ENCODE data around the gene IGFBP2. TPM values are rescaled to one million over a fixed set of nuclear protein-coding genes. Genes with fewer than 3 reads are reported as not detected.

The IGFBP2 gene
- total RNA-seq, 1 donor from 2014 or later, result 2,855 TPM

- Mint-ChIP-seq H3K27ac (ENCODE audit: unreplicated experiment) (peak overlapping the region; percentile 95), H3K9me3 (ENCODE audit: unreplicated experiment) (no peaks in the 10 kb centered on the region), H3K36me3 (ENCODE audit: unreplicated experiment) (peaks cover 51% of the 10 kb centered on the region), H3K27me3 (ENCODE audit: unreplicated experiment) (no peaks in the 10 kb centered on the region), H3K4me1 (ENCODE audit: unreplicated experiment) (peaks cover 93% of the 10 kb centered on the region), H3K4me3 (ENCODE audit: unreplicated experiment) (peak overlapping the region; percentile 52)
- DNase-seq (ENCODE audit: extremely low spot score, unreplicated experiment), result no peak
- TF ChIP-seq CTCF (IDR thresholded peaks at IDR 0.05), result no peak
Measured at GRCh38 chr2:216650626-216651257, 17.5 kb downstream of the IGFBP2 start.

GRCh38 chr2:216651351-216651881 is 18.2 kb downstream of the IGFBP2 start:
- no peak for DNase-seq (ENCODE audit: extremely low spot score, unreplicated experiment)
- no peak for TF ChIP-seq CTCF (IDR thresholded peaks at IDR 0.05)
- no peaks in the 10 kb centered on the region for H3K27me3 Mint-ChIP-seq (ENCODE audit: unreplicated experiment)
- H3K4me1 Mint-ChIP-seq (ENCODE audit: unreplicated experiment), result peaks cover 92% of the 10 kb centered on the region
- no peaks in the 10 kb centered on the region for H3K9me3 Mint-ChIP-seq (ENCODE audit: unreplicated experiment)
- peak overlapping the region; percentile 48 for H3K4me3 Mint-ChIP-seq (ENCODE audit: unreplicated experiment)
- H3K36me3 Mint-ChIP-seq (ENCODE audit: unreplicated experiment), result peaks cover 48% of the 10 kb centered on the region
- peak overlapping the region; percentile 95 for H3K27ac Mint-ChIP-seq (ENCODE audit: unreplicated experiment)

GRCh38 chr2:216652566-216652965 is 19.3 kb downstream of the IGFBP2 start:
- DNase-seq (ENCODE audit: extremely low spot score, unreplicated experiment), result no peak
- peaks cover 95% of the 10 kb centered on the region for H3K4me1 Mint-ChIP-seq (ENCODE audit: unreplicated experiment)
- no peaks in the 10 kb centered on the region for H3K9me3 Mint-ChIP-seq (ENCODE audit: unreplicated experiment)
- H3K27ac Mint-ChIP-seq (ENCODE audit: unreplicated experiment), result peak overlapping the region; percentile 95
- H3K4me3 Mint-ChIP-seq (ENCODE audit: unreplicated experiment), result peak overlapping the region; percentile 11
- peaks cover 51% of the 10 kb centered on the region for H3K36me3 Mint-ChIP-seq (ENCODE audit: unreplicated experiment)
- no peak for TF ChIP-seq CTCF (IDR thresholded peaks at IDR 0.05)
- H3K27me3 Mint-ChIP-seq (ENCODE audit: unreplicated experiment), result no peaks in the 10 kb centered on the region

GRCh38 chr2:216653093-216653799 is 20.0 kb downstream of the IGFBP2 start:
- no peaks in the 10 kb centered on the region for H3K27me3 Mint-ChIP-seq (ENCODE audit: unreplicated experiment)
- no peak for DNase-seq (ENCODE audit: extremely low spot score, unreplicated experiment)
- peaks cover 96% of the 10 kb centered on the region for H3K4me1 Mint-ChIP-seq (ENCODE audit: unreplicated experiment)
- H3K36me3 Mint-ChIP-seq (ENCODE audit: unreplicated experiment), result peaks cover 48% of the 10 kb centered on the region
- H3K27ac Mint-ChIP-seq (ENCODE audit: unreplicated experiment), result peak overlapping the region; percentile 95
- no peaks in the 10 kb centered on the region for H3K9me3 Mint-ChIP-seq (ENCODE audit: unreplicated experiment)
- no peak for TF ChIP-seq CTCF (IDR thresholded peaks at IDR 0.05)
- H3K4me3 Mint-ChIP-seq (ENCODE audit: unreplicated experiment), result peak overlapping the region; percentile 11

- no peaks in the 10 kb centered on the region for H3K9me3 Mint-ChIP-seq (ENCODE audit: unreplicated experiment)
- peak overlapping the region; percentile 26 for H3K4me3 Mint-ChIP-seq (ENCODE audit: unreplicated experiment)
- peaks cover 49% of the 10 kb centered on the region for H3K36me3 Mint-ChIP-seq (ENCODE audit: unreplicated experiment)
- no peak for DNase-seq (ENCODE audit: extremely low spot score, unreplicated experiment)
- peak overlapping the region; percentile 95 for H3K27ac Mint-ChIP-seq (ENCODE audit: unreplicated experiment)
- peaks cover 95% of the 10 kb centered on the region for H3K4me1 Mint-ChIP-seq (ENCODE audit: unreplicated experiment)
- no peak for TF ChIP-seq CTCF (IDR thresholded peaks at IDR 0.05)
- no peaks in the 10 kb centered on the region for H3K27me3 Mint-ChIP-seq (ENCODE audit: unreplicated experiment)
Measured at GRCh38 chr2:216653931-216654365, 20.7 kb downstream of the IGFBP2 start.

All from osteocyte (in vitro differentiated cells).